DOHH2 (cell line): Measurements from ENCODE around the gene TMEM171.
A peak's percentile ranks its signal among the peaks of the same experiment; 100 is the strongest.

ENCODE experiments used
- H3F3A ChIP-seq: fragments of 200-600 bp; sonication (generic), shearing (Covaris generic); 2 replicates; pipeline ENCODE4 v1.6.0; 2016; ENCODE audit warnings: antibody characterized with exemption, mild to moderate bottlenecking; ENCODE audit not compliant: control insufficient read depth, insufficient read depth
- H3K27ac ChIP-seq: fragments of 200-600 bp; sonication (generic); 2 replicates; pipeline ENCODE4 v1.5.1; 2014; ENCODE audit warnings: low read depth, mild to moderate bottlenecking, low read length, moderate library complexity
- H3K27me3 ChIP-seq: fragments of 200-600 bp; sonication (generic); 2 replicates; pipeline ENCODE4 v1.6.1; 2014; ENCODE audit warnings: mild to moderate bottlenecking, low read length, mixed read lengths; ENCODE audit not compliant: control insufficient read depth
- H3K36me3 ChIP-seq: fragments of 200-600 bp; sonication (generic); 2 replicates; pipeline ENCODE4 v1.6.1; 2014; ENCODE audit warnings: mild to moderate bottlenecking, low read length, moderate library complexity, mixed read lengths; ENCODE audit not compliant: control insufficient read depth
- H3K4me1 ChIP-seq: fragments of 200-600 bp; sonication (generic); 2 replicates; pipeline ENCODE4 v1.6.1; 2014; ENCODE audit warnings: mild to moderate bottlenecking, low read length, mixed read lengths; ENCODE audit not compliant: control insufficient read depth
- H3K4me2 ChIP-seq: fragments of 200-600 bp; sonication (generic); 2 replicates; pipeline ENCODE4 v1.6.0; 2014; ENCODE audit warnings: mild to moderate bottlenecking, low read length, moderate library complexity
- H3K4me3 ChIP-seq: fragments of 200-600 bp; sonication (generic); 2 replicates; pipeline ENCODE4 v1.5.1; 2014; ENCODE audit warnings: mild to moderate bottlenecking, low read length, mixed read lengths
- H3K79me2 ChIP-seq: fragments of 200-600 bp; sonication (generic); 2 replicates; pipeline ENCODE4 v1.6.1; 2014; ENCODE audit warnings: mild to moderate bottlenecking, low read length, mixed read lengths; ENCODE audit not compliant: control insufficient read depth
- H3K9me2 ChIP-seq: fragments of 200-600 bp; sonication (generic); replicated peaks from 2 replicates; pipeline ENCODE4 v1.6.1; 2014; ENCODE audit warnings: mild to moderate bottlenecking, low read length, mixed read lengths; ENCODE audit not compliant: control insufficient read depth
- H3K9me3 ChIP-seq: fragments of 200-600 bp; sonication (generic); 2 replicates; pipeline ENCODE4 v1.6.1; 2014; ENCODE audit warnings: antibody characterized with exemption, low read length, mixed read lengths; ENCODE audit not compliant: control insufficient read depth, insufficient read depth
- H4K20me1 ChIP-seq: fragments of 200-600 bp; sonication (generic); 2 replicates; pipeline ENCODE4 v1.6.0; 2014; ENCODE audit warnings: low read depth, mild to moderate bottlenecking, antibody characterized with exemption, low read length, moderate library complexity; ENCODE audit not compliant: control insufficient read depth, insufficient read depth
- CTCF ChIP-seq: fragments of 200-600 bp; sonication (generic); IDR thresholded peaks from one replicate; pipeline ENCODE4 v1.5.1; 2014; ENCODE audit warnings: antibody characterized with exemption, mild to moderate bottlenecking, low read depth, low read length; ENCODE audit not compliant: poor library complexity, severe bottlenecking
- EZH2phosphoT487 ChIP-seq: fragments of 200-600 bp; sonication (generic); IDR thresholded peaks from 2 replicates; pipeline ENCODE4 v1.6.1; 2017; ENCODE audit warnings: borderline replicate concordance, mild to moderate bottlenecking, antibody characterized with exemption, low read length, moderate library complexity, mixed read lengths

The TMEM171 gene

GRCh38 chr5:73125289-73125688 lies 4.9 kb downstream of the TMEM171 start:
- Histone ChIP-seq H3K4me3 (no peak overlapping the region), H3F3A (no peaks in the 10 kb centered on the region), H3K36me3 (no peaks in the 10 kb centered on the region), H3K27me3 (0 out of 2 replicates have a peak, but pooled peaks cover 4% of the 10 kb centered on the region), H3K79me2 (no peaks in the 10 kb centered on the region), H4K20me1 (no peaks in the 10 kb centered on the region), H3K9me3 (no peaks in the 10 kb centered on the region), H3K9me2 (no peaks in the 10 kb centered on the region), H3K27ac (no peak overlapping the region), H3K4me1 (peaks cover 31% of the 10 kb centered on the region), H3K4me2 (no peak overlapping the region)
- TF ChIP-seq CTCF (no peak), EZH2phosphoT487 (no peak)

- peaks cover 31% of the 10 kb centered on the region for H3K4me1 ChIP-seq
- peak overlapping the region; percentile 49 for H3K27ac ChIP-seq
- H3K36me3 ChIP-seq, result no peaks in the 10 kb centered on the region
- TF ChIP-seq EZH2phosphoT487 (no peak), CTCF (no peak)
- no peaks in the 10 kb centered on the region for H3F3A ChIP-seq
- no peaks in the 10 kb centered on the region for H3K9me2 ChIP-seq
- peak overlapping the region; percentile 48 for H3K4me2 ChIP-seq
- H3K27me3 ChIP-seq, result no peaks in the 10 kb centered on the region
- no peaks in the 10 kb centered on the region for H3K9me3 ChIP-seq
- H3K4me3 ChIP-seq, result peak overlapping the region; percentile 43
- no peaks in the 10 kb centered on the region for H3K79me2 ChIP-seq
- no peaks in the 10 kb centered on the region for H4K20me1 ChIP-seq
Observed at GRCh38 chr5:73126381-73126780, 6.0 kb downstream of the TMEM171 start.

- H4K20me1 ChIP-seq, result no peaks in the 10 kb centered on the region
- TF ChIP-seq EZH2phosphoT487 (no peak), CTCF (no peak)
- peak overlapping the region; percentile 48 for H3K4me2 ChIP-seq
- no peaks in the 10 kb centered on the region for H3F3A ChIP-seq
- H3K9me2 ChIP-seq, result no peaks in the 10 kb centered on the region
- H3K9me3 ChIP-seq, result no peaks in the 10 kb centered on the region
- peak overlapping the region; percentile 43 for H3K4me3 ChIP-seq
- no peaks in the 10 kb centered on the region for H3K27me3 ChIP-seq
- peaks cover 31% of the 10 kb centered on the region for H3K4me1 ChIP-seq
- no peaks in the 10 kb centered on the region for H3K36me3 ChIP-seq
- H3K79me2 ChIP-seq, result no peaks in the 10 kb centered on the region
- H3K27ac ChIP-seq, result peak overlapping the region; percentile 49
Observed at GRCh38 chr5:73126957-73127356, 6.6 kb downstream of the TMEM171 start.
